ENCODE results near the gene URB2. TPM values are rescaled to one million over a fixed set of nuclear protein-coding genes. Genes with fewer than 3 reads are reported as not detected.

The URB2 gene
- total and polyA plus RNA-seq, 4 donors, result 1.2 to 10.5 (median 6.2) TPM

GRCh38 chr1:229650045-229650444 lies 24.0 kb downstream of the URB2 start:
- TF ChIP-seq, protein P1, sequence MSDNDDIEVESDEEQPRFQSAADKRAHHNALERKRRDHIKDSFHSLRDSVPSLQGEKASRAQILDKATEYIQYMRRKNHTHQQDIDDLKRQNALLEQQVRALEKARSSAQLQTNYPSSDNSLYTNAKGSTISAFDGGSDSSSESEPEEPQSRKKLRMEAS (IDR thresholded peaks at IDR 0.05), result no peak
- TF ChIP-seq, protein P2, sequence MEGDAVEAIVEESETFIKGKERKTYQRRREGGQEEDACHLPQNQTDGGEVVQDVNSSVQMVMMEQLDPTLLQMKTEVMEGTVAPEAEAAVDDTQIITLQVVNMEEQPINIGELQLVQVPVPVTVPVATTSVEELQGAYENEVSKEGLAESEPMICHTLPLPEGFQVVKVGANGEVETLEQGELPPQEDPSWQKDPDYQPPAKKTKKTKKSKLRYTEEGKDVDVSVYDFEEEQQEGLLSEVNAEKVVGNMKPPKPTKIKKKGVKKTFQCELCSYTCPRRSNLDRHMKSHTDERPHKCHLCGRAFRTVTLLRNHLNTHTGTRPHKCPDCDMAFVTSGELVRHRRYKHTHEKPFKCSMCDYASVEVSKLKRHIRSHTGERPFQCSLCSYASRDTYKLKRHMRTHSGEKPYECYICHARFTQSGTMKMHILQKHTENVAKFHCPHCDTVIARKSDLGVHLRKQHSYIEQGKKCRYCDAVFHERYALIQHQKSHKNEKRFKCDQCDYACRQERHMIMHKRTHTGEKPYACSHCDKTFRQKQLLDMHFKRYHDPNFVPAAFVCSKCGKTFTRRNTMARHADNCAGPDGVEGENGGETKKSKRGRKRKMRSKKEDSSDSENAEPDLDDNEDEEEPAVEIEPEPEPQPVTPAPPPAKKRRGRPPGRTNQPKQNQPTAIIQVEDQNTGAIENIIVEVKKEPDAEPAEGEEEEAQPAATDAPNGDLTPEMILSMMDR (IDR thresholded peaks at IDR 0.05; ENCODE audit: low read depth, low read length, missing input control), result no peak
- TF ChIP-seq YY1 (IDR thresholded peaks at IDR 0.05) (no peak), HNF4G (IDR thresholded peaks at IDR 0.05) (no peak), EGR1 (IDR thresholded peaks at IDR 0.05; ENCODE audit: low read depth in 2 of 2) (no peak), FOXA2 (IDR thresholded peaks at IDR 0.05) (no peak), NR2F2 (IDR thresholded peaks at IDR 0.05) (no peak), ATF3 (IDR thresholded peaks at IDR 0.05) (no peak), SP1 (IDR thresholded peaks at IDR 0.05) (no peak)
- peaks cover 0 to 67% (median 39%) of the 10 kb centered on the region in 4 donors for H3K36me3 ChIP-seq (ENCODE audit: control insufficient read depth in 4 of 4, insufficient read depth in 3 of 4, low read depth in 1 of 4, low read length in 3 of 4)
- no peak overlapping the region for H3K27ac ChIP-seq (ENCODE audit: low read depth in 1 of 2, low read length in 2 of 2)
- no peaks in the 10 kb centered on the region for H3K4me1 ChIP-seq (ENCODE audit: control insufficient read depth in 4 of 4, insufficient read depth in 4 of 4, low read length in 3 of 4)
- no peak overlapping the region for H3K9ac ChIP-seq (ENCODE audit: low read depth in 1 of 2, low read length in 2 of 2)
- 96% methylated on average over 4 of the region's 4 CpGs for WGBS
- DNase-seq (ENCODE audit: low spot score), result no peak
- no peaks in the 10 kb centered on the region for H3K27me3 ChIP-seq (ENCODE audit: control insufficient read depth in 4 of 4, insufficient read depth in 4 of 4, low read length in 3 of 4)
- H3K4me3 ChIP-seq (ENCODE audit: low read depth in 1 of 3, low read length in 3 of 3), result no peak overlapping the region
- no peaks in the 10 kb centered on the region for H3K9me3 ChIP-seq (ENCODE audit: control insufficient read depth in 4 of 4, low read length in 3 of 4)

GRCh38 chr1:229651546-229651945 lies 25.5 kb downstream of the URB2 start:
- Histone ChIP-seq H3K9ac (ENCODE audit: low read depth in 1 of 2, low read length in 2 of 2) (no peak overlapping the region), H3K9me3 (ENCODE audit: control insufficient read depth in 4 of 4, low read length in 3 of 4) (no peaks in the 10 kb centered on the region), H3K36me3 (ENCODE audit: control insufficient read depth in 4 of 4, insufficient read depth in 3 of 4, low read depth in 1 of 4, low read length in 3 of 4) (peaks cover 0 to 64% (median 42%) of the 10 kb centered on the region in 4 donors), H3K27ac (ENCODE audit: low read depth in 1 of 2, low read length in 2 of 2) (no peak overlapping the region), H3K4me1 (ENCODE audit: control insufficient read depth in 4 of 4, insufficient read depth in 4 of 4, low read length in 3 of 4) (no peaks in the 10 kb centered on the region), H3K27me3 (ENCODE audit: control insufficient read depth in 4 of 4, insufficient read depth in 4 of 4, low read length in 3 of 4) (no peaks in the 10 kb centered on the region), H3K4me3 (ENCODE audit: low read depth in 1 of 3, low read length in 3 of 3) (no peak overlapping the region)
- no peak for DNase-seq (ENCODE audit: low spot score)
- TF ChIP-seq FOXA2 (IDR thresholded peaks at IDR 0.05) (no peak), NR2F2 (IDR thresholded peaks at IDR 0.05) (no peak), HNF4G (IDR thresholded peaks at IDR 0.05) (no peak)
- WGBS, result 90% methylated on average over 3 of the region's 3 CpGs

GRCh38 chr1:229653420-229653819 lies 27.4 kb downstream of the URB2 start:
- Histone ChIP-seq H3K4me1 (ENCODE audit: control insufficient read depth in 4 of 4, insufficient read depth in 4 of 4, low read length in 3 of 4) (no peaks in the 10 kb centered on the region), H3K27ac (ENCODE audit: low read depth in 1 of 2, low read length in 2 of 2) (no peak overlapping the region), H3K9ac (ENCODE audit: low read depth in 1 of 2, low read length in 2 of 2) (no peak overlapping the region), H3K27me3 (ENCODE audit: control insufficient read depth in 4 of 4, insufficient read depth in 4 of 4, low read length in 3 of 4) (no peaks in the 10 kb centered on the region), H3K4me3 (ENCODE audit: low read depth in 1 of 3, low read length in 3 of 3) (no peak overlapping the region), H3K9me3 (ENCODE audit: control insufficient read depth in 4 of 4, low read length in 3 of 4) (no peaks in the 10 kb centered on the region), H3K36me3 (ENCODE audit: control insufficient read depth in 4 of 4, insufficient read depth in 3 of 4, low read depth in 1 of 4, low read length in 3 of 4) (peaks cover 1 to 52% (median 30%) of the 10 kb centered on the region in 4 donors)
- no peak for DNase-seq (ENCODE audit: low spot score)
- TF ChIP-seq, protein P1 (IDR thresholded peaks at IDR 0.05), result no peak
- no peak for TF ChIP-seq EGR1 (IDR thresholded peaks at IDR 0.05; ENCODE audit: low read depth in 2 of 2)
- no peak for TF ChIP-seq FOXA1 (IDR thresholded peaks at IDR 0.05)
- TF ChIP-seq, protein P3, sequence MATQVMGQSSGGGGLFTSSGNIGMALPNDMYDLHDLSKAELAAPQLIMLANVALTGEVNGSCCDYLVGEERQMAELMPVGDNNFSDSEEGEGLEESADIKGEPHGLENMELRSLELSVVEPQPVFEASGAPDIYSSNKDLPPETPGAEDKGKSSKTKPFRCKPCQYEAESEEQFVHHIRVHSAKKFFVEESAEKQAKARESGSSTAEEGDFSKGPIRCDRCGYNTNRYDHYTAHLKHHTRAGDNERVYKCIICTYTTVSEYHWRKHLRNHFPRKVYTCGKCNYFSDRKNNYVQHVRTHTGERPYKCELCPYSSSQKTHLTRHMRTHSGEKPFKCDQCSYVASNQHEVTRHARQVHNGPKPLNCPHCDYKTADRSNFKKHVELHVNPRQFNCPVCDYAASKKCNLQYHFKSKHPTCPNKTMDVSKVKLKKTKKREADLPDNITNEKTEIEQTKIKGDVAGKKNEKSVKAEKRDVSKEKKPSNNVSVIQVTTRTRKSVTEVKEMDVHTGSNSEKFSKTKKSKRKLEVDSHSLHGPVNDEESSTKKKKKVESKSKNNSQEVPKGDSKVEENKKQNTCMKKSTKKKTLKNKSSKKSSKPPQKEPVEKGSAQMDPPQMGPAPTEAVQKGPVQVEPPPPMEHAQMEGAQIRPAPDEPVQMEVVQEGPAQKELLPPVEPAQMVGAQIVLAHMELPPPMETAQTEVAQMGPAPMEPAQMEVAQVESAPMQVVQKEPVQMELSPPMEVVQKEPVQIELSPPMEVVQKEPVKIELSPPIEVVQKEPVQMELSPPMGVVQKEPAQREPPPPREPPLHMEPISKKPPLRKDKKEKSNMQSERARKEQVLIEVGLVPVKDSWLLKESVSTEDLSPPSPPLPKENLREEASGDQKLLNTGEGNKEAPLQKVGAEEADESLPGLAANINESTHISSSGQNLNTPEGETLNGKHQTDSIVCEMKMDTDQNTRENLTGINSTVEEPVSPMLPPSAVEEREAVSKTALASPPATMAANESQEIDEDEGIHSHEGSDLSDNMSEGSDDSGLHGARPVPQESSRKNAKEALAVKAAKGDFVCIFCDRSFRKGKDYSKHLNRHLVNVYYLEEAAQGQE (IDR thresholded peaks at IDR 0.05), result no peak
- no peak for TF ChIP-seq SP1 (IDR thresholded peaks at IDR 0.05)
- TF ChIP-seq JUND (IDR thresholded peaks at IDR 0.05), result no peak
- TF ChIP-seq FOXA2 (IDR thresholded peaks at IDR 0.05), result no peak
- TF ChIP-seq, protein P4, sequence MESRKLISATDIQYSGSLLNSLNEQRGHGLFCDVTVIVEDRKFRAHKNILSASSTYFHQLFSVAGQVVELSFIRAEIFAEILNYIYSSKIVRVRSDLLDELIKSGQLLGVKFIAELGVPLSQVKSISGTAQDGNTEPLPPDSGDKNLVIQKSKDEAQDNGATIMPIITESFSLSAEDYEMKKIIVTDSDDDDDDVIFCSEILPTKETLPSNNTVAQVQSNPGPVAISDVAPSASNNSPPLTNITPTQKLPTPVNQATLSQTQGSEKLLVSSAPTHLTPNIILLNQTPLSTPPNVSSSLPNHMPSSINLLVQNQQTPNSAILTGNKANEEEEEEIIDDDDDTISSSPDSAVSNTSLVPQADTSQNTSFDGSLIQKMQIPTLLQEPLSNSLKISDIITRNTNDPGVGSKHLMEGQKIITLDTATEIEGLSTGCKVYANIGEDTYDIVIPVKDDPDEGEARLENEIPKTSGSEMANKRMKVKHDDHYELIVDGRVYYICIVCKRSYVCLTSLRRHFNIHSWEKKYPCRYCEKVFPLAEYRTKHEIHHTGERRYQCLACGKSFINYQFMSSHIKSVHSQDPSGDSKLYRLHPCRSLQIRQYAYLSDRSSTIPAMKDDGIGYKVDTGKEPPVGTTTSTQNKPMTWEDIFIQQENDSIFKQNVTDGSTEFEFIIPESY (IDR thresholded peaks at IDR 0.05), result no peak
- TF ChIP-seq HNF4G (IDR thresholded peaks at IDR 0.05), result no peak
- TF ChIP-seq YY1 (IDR thresholded peaks at IDR 0.05), result no peak
- TF ChIP-seq ATF3 (IDR thresholded peaks at IDR 0.05), result no peak
- TF ChIP-seq, protein P2 (IDR thresholded peaks at IDR 0.05; ENCODE audit: low read depth, low read length, missing input control), result no peak
- WGBS, result 86% methylated on average over 1 of the region's 1 CpG

Data from liver (tissue), 9 donors.